Prostate gland (tissue), 2 donors: ENCODE data around the gene RAMACL. TPM values are rescaled to one million over a fixed set of nuclear protein-coding genes. Genes with fewer than 3 reads are reported as not detected.
"Not testable (repeated sequence)": the region's sequence is repeated elsewhere in the genome, so short reads cannot be mapped to it uniquely, and the experiment has no call there.

ENCODE experiments used
- DNase-seq: peaks from one replicate; pipeline ENCODE4 v3.0.0-alpha.2; 2019; ENCODE audit warnings: low spot score
- H3K27ac ChIP-seq, 2 donors: fragments of 200-600 bp; sonication (generic); 2 replicates each; pipeline ENCODE4 v1.5.1; 2017 to 2019
- H3K27me3 ChIP-seq: fragments of 200-600 bp; sonication (generic); replicated peaks from 2 replicates; pipeline ENCODE4 v1.5.1; 2019; ENCODE audit not compliant: insufficient read depth
- H3K36me3 ChIP-seq, 2 donors: fragments of 200-600 bp; sonication (generic); 1 replicate in 1 of 2; 2 replicates in 1 of 2; pipeline versions ENCODE4 v1.5.1 to v1.8.1; 2017 to 2019
- H3K4me1 ChIP-seq: fragments of 200-600 bp; sonication (generic); replicated peaks from 2 replicates; pipeline ENCODE4 v1.5.1; 2019
- H3K4me3 ChIP-seq, 2 donors: fragments of 200-600 bp; sonication (generic); 2 replicates each; pipeline ENCODE4 v1.5.1; 2017 to 2019
- H3K9me3 ChIP-seq: fragments of 200-600 bp; sonication (generic); 2 replicates; pipeline ENCODE4 v1.5.1; 2017
- CTCF ChIP-seq, 4 experiments: fragments of 200-600 bp in 2 of 4; fragments of 450-650 bp in 2 of 4; sonication (generic) in 2 of 4; IDR thresholded peaks; 1 replicate in 3 of 4; 2 replicates in 1 of 4; pipeline ENCODE4 v1.5.1; 2016 to 2019; ENCODE audit warnings: antibody characterized with exemption in 4 of 4, mild to moderate bottlenecking in 2 of 4, moderate library complexity in 2 of 4
- POLR2A ChIP-seq: fragments of 450-650 bp; IDR thresholded peaks from one replicate; pipeline ENCODE4 v1.6.1; 2016; ENCODE audit warnings: antibody characterized with exemption, mild to moderate bottlenecking
- POLR2AphosphoS5 ChIP-seq: sonication (generic); formaldehyde crosslinking; IDR thresholded peaks from one replicate; pipeline ENCODE4 v1.6.1; 2017; ENCODE audit warnings: antibody characterized with exemption
- WGBS: methylation state at CpG from one replicate; pipeline ENCODE4 v1.1.5; 2018; 5-methylcytosine and 5-hydroxymethylcytosine counted together
- intact Hi-C: fragments of 100-400 bp; cut with DNase I; formaldehyde crosslinking; loops from one replicate; pipeline ENCODE4 v1.14.2; 2022
- total RNA-seq, 2 donors: library from RNA; depleted of rRNA; stranded (reverse); fragments of >200 nt; gene quantifications; one replicate each; pipeline ENCODE4 v1.1.0, GENCODE V29; 2016

The RAMACL gene
- total RNA-seq, 2 donors from 2014 or later: 0.68 to 1.1 TPM

GRCh38 chr6:166583230-166583965 lies 3.1 kb downstream of the RAMACL start:
- intact Hi-C loops: no loop called here
- Histone ChIP-seq H3K9me3 (no peaks in the 10 kb centered on the region), H3K36me3 (no peaks in the 10 kb centered on the region), H3K4me1 (no peaks in the 10 kb centered on the region), H3K27me3 (no peaks in the 10 kb centered on the region), H3K4me3 (no peak overlapping the region), H3K27ac (no peak overlapping the region)
- TF ChIP-seq POLR2A: no peak
- TF ChIP-seq CTCF (IDR thresholded peaks at IDR 0.05): no peak
- DNase-seq: no peak
- WGBS: 84% methylated on average over 15 of the region's 15 CpGs

- TF ChIP-seq POLR2AphosphoS5: no peak
- no peak for TF ChIP-seq POLR2A
- TF ChIP-seq CTCF (IDR thresholded peaks at IDR 0.05): no peak
- no peaks in the 10 kb centered on the region for H3K27me3 ChIP-seq
- intact Hi-C loops: no loop called here
- H3K4me3 ChIP-seq: no peak overlapping the region
- 76% methylated on average over 6 of the region's 6 CpGs for WGBS
- no peaks in the 10 kb centered on the region for H3K36me3 ChIP-seq
- H3K4me1 ChIP-seq: no peaks in the 10 kb centered on the region
- no peak for DNase-seq
- no peak overlapping the region for H3K27ac ChIP-seq
- no peaks in the 10 kb centered on the region for H3K9me3 ChIP-seq
Measured at GRCh38 chr6:166582258-166582657, 4.2 kb downstream of the RAMACL start.

GRCh38 chr6:166581801-166582200 lies 4.7 kb downstream of the RAMACL start:
- H3K27me3 ChIP-seq: not testable (repeated sequence)

GRCh38 chr6:166581091-166581511 lies 5.4 kb downstream of the RAMACL start:
- Histone ChIP-seq H3K4me1 (no peaks in the 10 kb centered on the region), H3K27ac (no peak overlapping the region), H3K4me3 (no peak overlapping the region), H3K9me3 (no peaks in the 10 kb centered on the region), H3K27me3 (no peaks in the 10 kb centered on the region), H3K36me3 (no peaks in the 10 kb centered on the region)
- TF ChIP-seq POLR2AphosphoS5: no peak
- no peak for DNase-seq
- intact Hi-C loops: no loop called here
- 96% methylated on average over 11 of the region's 11 CpGs for WGBS

More at GRCh38 chr6:166581801-166582200, 4.7 kb downstream of the RAMACL start:
- H3K27ac ChIP-seq, DNase-seq, H3K4me3 ChIP-seq, H3K4me1 ChIP-seq, H3K9me3 ChIP-seq, H3K36me3 ChIP-seq, intact Hi-C loops: not testable (repeated sequence)
- 96% methylated on average over 8 of the region's 8 CpGs for WGBS

- no peaks in the 10 kb centered on the region for H3K27me3 ChIP-seq
- no peak overlapping the region for H3K27ac ChIP-seq
- TF ChIP-seq CTCF (IDR thresholded peaks at IDR 0.05) (no peak), POLR2AphosphoS5 (no peak), POLR2A (no peak)
- H3K4me1 ChIP-seq: no peaks in the 10 kb centered on the region
- DNase-seq: no peak
- no peak overlapping the region for H3K4me3 ChIP-seq
- H3K36me3 ChIP-seq: no peaks in the 10 kb centered on the region
- no peaks in the 10 kb centered on the region for H3K9me3 ChIP-seq
- WGBS: 91% methylated on average over 17 of the region's 17 CpGs
- intact Hi-C loops: no loop called here
Measured at GRCh38 chr6:166580076-166581050, 6.1 kb downstream of the RAMACL start.
